Smooth muscle cell (in vitro differentiated cells): ENCODE data around the gene ENTPD2. TPM values are rescaled to one million over a fixed set of nuclear protein-coding genes. Genes with fewer than 3 reads are reported as not detected.
A peak's percentile ranks its signal among the peaks of the same experiment; 100 is the strongest.

ENCODE experiments used
- DNase-seq: peaks from one replicate; lab custom pipeline; 2025; ENCODE audit not compliant: unreplicated experiment; lab: John Stamatoyannopoulos, UW
- H2AFZ ChIP-seq: fragments of 200-600 bp; sonication (generic); 2 replicates; pipeline ENCODE4 v1.6.0; 2016; ENCODE audit warnings: antibody characterized with exemption, low read depth, mild to moderate bottlenecking
- H3F3A ChIP-seq: fragments of 200-600 bp; sonication (generic); 2 replicates; pipeline ENCODE4 v1.6.0; 2017; ENCODE audit warnings: antibody characterized with exemption, low read depth
- H3K27ac ChIP-seq: fragments of 200-600 bp; sonication (generic); 2 replicates; pipeline ENCODE4 v1.5.1; 2016; ENCODE audit warnings: low read depth, mild to moderate bottlenecking
- H3K27me3 ChIP-seq: fragments of 200-600 bp; sonication (generic); 2 replicates; pipeline ENCODE4 v1.6.1; 2016; ENCODE audit warnings: low read depth, mild to moderate bottlenecking
- H3K36me3 ChIP-seq: fragments of 200-600 bp; sonication (generic); 2 replicates; pipeline ENCODE4 v1.5.1; 2016; ENCODE audit warnings: low read depth
- H3K4me1 ChIP-seq: fragments of 200-600 bp; sonication (generic); 2 replicates; pipeline ENCODE4 v1.5.1; 2016; ENCODE audit warnings: low read depth
- H3K4me2 ChIP-seq: fragments of 200-600 bp; sonication (generic); 2 replicates; pipeline ENCODE4 v1.6.0; 2016; ENCODE audit warnings: mild to moderate bottlenecking
- H3K4me3 ChIP-seq: fragments of 200-600 bp; sonication (generic); 2 replicates; pipeline ENCODE4 v1.5.1; 2016; ENCODE audit warnings: mild to moderate bottlenecking
- H3K79me2 ChIP-seq: fragments of 200-600 bp; sonication (generic); 2 replicates; pipeline ENCODE4 v1.6.0; 2016; ENCODE audit warnings: low read depth, mild to moderate bottlenecking
- H3K9ac ChIP-seq: fragments of 200-600 bp; sonication (generic); 2 replicates; pipeline ENCODE4 v1.6.0; 2016; ENCODE audit warnings: low read depth
- H3K9me3 ChIP-seq: fragments of 200-600 bp; sonication (generic); replicated peaks from 2 replicates; pipeline ENCODE4 v1.5.1; 2016; ENCODE audit warnings: low read depth
- H4K20me1 ChIP-seq: fragments of 200-600 bp; sonication (generic); 2 replicates; pipeline ENCODE4 v1.6.0; 2016; ENCODE audit warnings: low read depth
- CTCF ChIP-seq: fragments of 200-600 bp; sonication (generic); IDR thresholded peaks from 2 replicates; pipeline ENCODE4 v1.5.1; 2017; ENCODE audit warnings: borderline replicate concordance, mild to moderate bottlenecking, antibody characterized with exemption; ENCODE audit not compliant: insufficient read depth, poor library complexity, severe bottlenecking
- WGBS: methylation state at CpG from one replicate; pipeline ENCODE4 v1.1.7; 2016; ENCODE audit warnings: low lambda C conversion rate; 5-methylcytosine and 5-hydroxymethylcytosine counted together
- polyA plus RNA-seq: library from polyadenylated mRNA; unstranded; fragments of >200 nt; fragmentation: Nextera tagmentation; extraction: Ambion mirVana; gene quantifications from 2 replicates; pipeline ENCODE4 v1.2.1, GENCODE V29; 2016
- total RNA-seq: library from RNA; depleted of rRNA; stranded (reverse); fragments of >200 nt; gene quantifications from 2 replicates; pipeline ENCODE4 v1.2.3, GENCODE V29; 2014

The ENTPD2 gene
- total and polyA plus RNA-seq, 2 experiments from 2014 or later: 0.30 TPM; not detected in 1

- no peak overlapping the region for H2AFZ ChIP-seq
- H3K27ac ChIP-seq: no peak overlapping the region
- H3K79me2 ChIP-seq: no peaks in the 10 kb centered on the region
- no peak overlapping the region for H3K4me3 ChIP-seq
- no peak for DNase-seq
- TF ChIP-seq CTCF: no peak
- peaks cover 15% of the 10 kb centered on the region for H3K4me1 ChIP-seq
- no peaks in the 10 kb centered on the region for H3K27me3 ChIP-seq
- peaks cover 30% of the 10 kb centered on the region for H4K20me1 ChIP-seq
- H3K36me3 ChIP-seq: no peaks in the 10 kb centered on the region
- H3K9ac ChIP-seq: no peak overlapping the region
- no peaks in the 10 kb centered on the region for H3K9me3 ChIP-seq
- no peak overlapping the region for H3K4me2 ChIP-seq
- peaks cover 30% of the 10 kb centered on the region for H3F3A ChIP-seq
- 90% methylated on average over 20 of the region's 24 CpGs for WGBS
Measured at GRCh38 chr9:137080260-137081122, 26.6 kb upstream of the ENTPD2 start.

GRCh38 chr9:137079401-137079787, 25.5 kb upstream of the ENTPD2 start:
- Histone ChIP-seq H2AFZ (no peak overlapping the region), H3K4me1 (peaks cover 15% of the 10 kb centered on the region), H3K27me3 (no peaks in the 10 kb centered on the region), H3K9me3 (no peaks in the 10 kb centered on the region), H3F3A (peaks cover 19% of the 10 kb centered on the region), H3K27ac (no peak overlapping the region), H3K4me3 (no peak overlapping the region), H3K36me3 (no peaks in the 10 kb centered on the region), H3K4me2 (no peak overlapping the region), H3K79me2 (no peaks in the 10 kb centered on the region), H3K9ac (no peak overlapping the region), H4K20me1 (peaks cover 30% of the 10 kb centered on the region)
- 94% methylated on average over 13 of the region's 13 CpGs for WGBS
- no peak for TF ChIP-seq CTCF
- DNase-seq: no peak

GRCh38 chr9:137078701-137079400, 25.0 kb upstream of the ENTPD2 start:
- H3K4me3 ChIP-seq: peak overlapping the region; percentile 71
- no peaks in the 10 kb centered on the region for H3K79me2 ChIP-seq
- WGBS: 44% methylated on average over 50 of the region's 51 CpGs
- H3K9me3 ChIP-seq: no peaks in the 10 kb centered on the region
- no peak overlapping the region for H3K27ac ChIP-seq
- H3K4me1 ChIP-seq: peaks cover 12% of the 10 kb centered on the region
- H3F3A ChIP-seq: peaks cover 14% of the 10 kb centered on the region
- TF ChIP-seq CTCF: no peak
- no peaks in the 10 kb centered on the region for H3K36me3 ChIP-seq
- peaks cover 30% of the 10 kb centered on the region for H4K20me1 ChIP-seq
- H2AFZ ChIP-seq: no peak overlapping the region
- H3K27me3 ChIP-seq: no peaks in the 10 kb centered on the region
- H3K4me2 ChIP-seq: peak overlapping the region; percentile 99
- H3K9ac ChIP-seq: no peak overlapping the region
- DNase-seq: no peak
